ENCODE measurements around the gene OR10R2. TPM values are rescaled to one million over a fixed set of nuclear protein-coding genes. Genes with fewer than 3 reads are reported as not detected.
A peak's percentile ranks its signal among the peaks of the same experiment; 100 is the strongest.
"Not testable (repeated sequence)": the region's sequence is repeated elsewhere in the genome, so short reads cannot be mapped to it uniquely, and the experiment has no call there.

The OR10R2 gene, protein sequence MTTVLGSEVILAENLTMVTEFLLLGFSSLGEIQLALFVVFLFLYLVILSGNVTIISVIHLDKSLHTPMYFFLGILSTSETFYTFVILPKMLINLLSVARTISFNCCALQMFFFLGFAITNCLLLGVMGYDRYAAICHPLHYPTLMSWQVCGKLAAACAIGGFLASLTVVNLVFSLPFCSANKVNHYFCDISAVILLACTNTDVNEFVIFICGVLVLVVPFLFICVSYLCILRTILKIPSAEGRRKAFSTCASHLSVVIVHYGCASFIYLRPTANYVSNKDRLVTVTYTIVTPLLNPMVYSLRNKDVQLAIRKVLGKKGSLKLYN
- not detected for polyA plus RNA-seq (2013, experiment 1 of 2; ENCODE audit: insufficient read length)
- polyA plus RNA-seq (2013, experiment 2 of 2; ENCODE audit: insufficient read length), result not detected

DNA sequence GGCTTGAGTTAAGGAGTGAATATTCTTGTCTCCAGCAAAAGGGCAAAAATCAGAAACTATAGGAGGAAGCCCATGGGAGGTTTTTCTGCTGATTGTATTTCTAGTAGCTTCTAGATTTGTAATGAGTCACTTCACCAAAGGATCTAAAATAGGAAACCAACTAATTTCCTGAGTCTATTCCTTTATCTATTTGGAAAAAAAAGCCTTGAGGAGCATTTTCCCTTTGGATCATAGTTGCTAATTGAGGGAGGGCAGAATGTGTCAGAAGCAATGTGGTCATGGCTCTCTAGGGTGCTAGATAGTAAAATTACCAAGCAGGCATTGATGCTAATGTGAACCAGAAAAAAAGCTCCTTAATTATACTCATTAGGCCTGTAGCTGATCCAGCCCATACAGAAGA is at the start of gene OR10R2:
TSS of gene OR10R2 (plus strand) at position 301 of the 400 bp plus-strand sequence. CDS start 106 bp downstream, outside the sequence.
- no peak for DNase-seq

DNA sequence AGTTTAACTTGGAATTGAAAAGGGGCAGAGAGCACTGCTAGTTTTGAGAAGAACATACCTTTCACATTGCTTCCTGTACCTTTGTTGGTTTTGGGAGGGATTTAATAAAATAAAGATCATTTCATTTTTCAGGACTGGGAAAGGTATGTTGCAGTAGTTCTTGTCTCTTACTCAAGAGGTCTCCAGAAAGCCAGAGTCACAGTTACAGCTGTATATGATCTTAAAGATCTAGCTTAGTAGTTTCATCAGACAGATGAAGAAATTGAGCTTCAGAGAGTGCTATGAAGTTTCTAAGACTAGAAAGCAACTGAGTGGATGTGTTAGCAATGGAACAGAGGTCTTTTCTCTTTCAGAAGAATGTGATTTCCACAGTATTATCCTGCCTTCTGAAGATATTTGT is 47.0 kb upstream of the OR10R2 start:
- DNase-seq, result no peak

DNA sequence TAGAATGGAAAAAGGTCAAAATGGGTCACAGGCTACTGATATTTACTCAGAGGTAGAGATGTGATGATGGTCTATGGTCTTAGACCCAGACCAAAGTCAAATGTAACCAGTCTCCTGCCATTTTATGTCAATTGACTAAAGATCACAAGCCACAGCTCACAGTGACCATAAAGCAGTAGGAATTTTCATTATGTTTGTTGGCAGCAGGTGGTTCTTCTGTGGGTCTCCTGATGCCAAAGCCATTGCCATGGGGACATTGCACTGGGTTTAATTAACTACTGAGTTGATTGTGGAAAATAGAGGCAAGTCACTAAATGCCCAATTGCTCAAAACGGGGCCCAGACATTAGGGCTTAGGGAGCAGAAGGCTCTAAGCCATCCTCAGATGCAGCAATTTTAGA is 45.9 kb upstream of the OR10R2 start, which contains the start of gene OR10K2:
TSS of gene OR10K2 (minus strand) at position 101 of the 400 bp plus-strand sequence. CDS start 5,371 bp downstream, outside the sequence.
- DNase-seq, result no peak

DNA sequence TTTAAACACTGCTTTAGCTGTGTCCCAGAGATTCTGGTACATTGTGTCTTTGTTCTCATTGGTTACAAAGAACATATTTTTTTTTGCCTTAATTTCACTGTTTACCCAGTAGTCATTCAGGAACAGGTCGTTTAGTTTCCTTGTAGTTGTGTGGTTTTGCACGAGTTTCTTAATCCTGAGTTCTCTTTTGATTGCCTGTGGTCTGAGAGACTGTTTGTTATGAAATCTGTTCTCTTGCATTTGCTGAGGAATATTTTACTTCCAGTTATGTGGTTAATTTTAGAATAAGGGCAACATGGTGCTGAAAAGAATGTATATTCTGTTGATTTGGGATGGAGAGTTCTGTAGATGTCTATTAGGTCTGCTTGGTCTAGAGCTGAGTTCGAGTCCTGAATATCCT is 41.9 kb upstream of the OR10R2 start:
- not testable (repeated sequence) for DNase-seq

DNA sequence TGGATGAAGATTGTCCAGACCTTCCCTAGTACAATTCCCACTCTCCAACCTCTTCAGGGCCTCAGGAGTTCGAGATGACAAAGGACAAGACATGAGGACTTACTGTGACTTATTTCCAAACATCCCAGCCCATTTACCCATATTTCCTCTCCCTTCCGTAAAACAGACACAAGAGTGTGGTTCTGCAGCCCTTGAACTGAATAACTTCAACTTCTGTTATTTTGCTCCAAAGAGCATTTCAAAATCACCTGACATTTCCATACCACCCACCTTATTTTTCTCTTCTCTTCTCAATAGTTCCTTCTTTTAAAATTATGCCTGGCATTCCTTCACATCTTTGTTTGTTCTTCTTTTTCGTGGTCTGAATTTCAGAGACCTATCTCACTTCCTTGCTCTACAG is 37.3 kb upstream of the OR10R2 start:
- DNase-seq, result no peak

DNA sequence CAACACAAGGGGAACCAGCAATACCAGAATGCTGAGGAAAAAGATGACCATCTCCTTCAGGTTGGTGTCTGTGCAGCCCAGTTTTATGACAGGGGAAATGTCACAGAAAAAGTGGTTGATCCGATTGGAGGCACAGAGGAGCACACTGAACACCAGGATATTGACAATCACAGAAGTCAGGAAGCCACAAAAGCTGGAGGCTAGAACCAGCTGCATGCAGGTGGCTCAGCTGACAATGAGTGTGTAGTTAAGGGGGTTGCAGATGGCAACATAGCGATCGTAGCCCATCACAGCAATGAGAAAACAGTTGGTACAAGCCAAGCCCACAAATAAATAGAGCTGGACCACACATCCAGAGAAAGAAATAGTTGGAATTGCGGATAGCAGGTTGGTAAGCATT is 26.6 kb upstream of the OR10R2 start:
- DNase-seq, result no peak

DNA sequence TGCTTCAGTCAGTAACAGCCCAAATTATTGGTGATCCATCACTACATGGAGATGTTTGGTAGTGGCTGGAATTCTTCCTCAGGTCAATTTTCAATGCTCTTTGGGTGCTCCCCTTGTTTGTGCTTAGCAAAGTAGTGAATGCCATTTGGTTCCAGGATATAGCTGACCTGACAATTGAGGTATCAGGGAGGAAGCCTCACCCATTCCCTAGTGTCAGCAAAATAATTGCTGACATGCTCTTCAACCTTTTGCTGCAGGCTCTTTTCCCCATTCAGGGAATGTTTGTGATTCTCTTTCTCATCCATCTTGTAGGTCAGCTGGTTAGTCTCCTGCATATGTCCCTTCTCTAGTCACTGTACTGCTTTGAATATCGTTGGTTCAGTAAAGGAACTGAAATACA is 17.5 kb upstream of the OR10R2 start:
- no peak for DNase-seq

DNA sequence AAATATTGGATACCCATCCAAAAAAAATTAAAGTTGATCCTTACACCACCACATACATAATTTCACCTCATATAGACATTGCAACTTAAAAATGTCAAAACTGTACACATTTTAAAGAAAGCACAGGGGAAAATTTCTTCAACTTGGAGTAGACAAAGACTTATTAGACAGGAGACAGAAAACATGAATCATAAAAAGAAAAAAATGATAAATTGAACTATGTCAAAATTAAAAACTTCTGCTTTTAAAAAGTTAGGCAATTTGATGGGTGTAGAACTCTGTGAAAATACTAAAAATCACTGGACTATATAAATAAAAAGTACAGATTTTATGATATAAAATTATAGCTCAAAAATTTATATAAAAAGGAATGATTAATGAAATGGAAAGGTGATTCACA is 14.8 kb upstream of the OR10R2 start:
- no peak for DNase-seq

DNA sequence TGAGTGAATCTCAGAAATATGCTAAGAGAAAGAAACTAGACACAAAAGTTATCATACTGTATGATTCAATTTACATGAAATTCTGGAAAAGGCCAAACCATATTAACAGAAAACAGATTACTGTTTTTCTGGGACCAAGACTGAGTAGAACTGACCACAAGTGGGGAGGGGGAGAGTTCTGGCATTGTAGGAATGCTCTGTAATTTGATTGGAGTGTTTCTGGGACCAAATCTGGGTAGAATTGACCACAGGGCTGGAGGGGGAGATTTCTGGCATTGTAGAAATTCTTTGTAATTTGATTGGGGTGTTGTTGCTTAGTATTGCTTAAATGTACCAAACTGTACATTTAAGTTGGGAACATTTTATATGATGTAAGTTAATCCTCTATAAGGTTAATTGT is 13.8 kb upstream of the OR10R2 start:
- DNase-seq, result peak; percentile 6

DNA sequence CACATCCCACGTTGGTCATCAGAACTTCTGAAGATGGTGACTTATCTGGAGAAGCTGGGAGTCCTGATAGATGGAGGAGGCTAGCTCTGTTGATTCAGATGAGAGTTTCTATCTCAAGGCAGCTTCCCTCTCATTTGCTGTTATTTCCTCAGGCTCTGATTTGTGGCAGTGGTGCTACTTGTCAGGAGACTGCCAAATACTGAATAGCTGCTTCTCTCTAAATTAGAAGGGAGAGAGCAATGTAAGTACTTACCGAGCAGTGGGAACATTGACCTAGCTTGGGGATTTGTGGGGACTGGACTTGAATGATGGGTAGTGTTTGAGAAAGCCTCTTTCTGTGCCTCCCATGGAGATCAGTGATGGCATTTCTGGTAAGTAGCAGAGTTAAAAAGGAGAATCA is 10.5 kb upstream of the OR10R2 start, which contains the start of gene OR10K1:
TSS of gene OR10K1 (plus strand) at position 301 of the 400 bp plus-strand sequence. CDS start 3,728 bp downstream, outside the sequence.
- DNase-seq, result no peak

DNA sequence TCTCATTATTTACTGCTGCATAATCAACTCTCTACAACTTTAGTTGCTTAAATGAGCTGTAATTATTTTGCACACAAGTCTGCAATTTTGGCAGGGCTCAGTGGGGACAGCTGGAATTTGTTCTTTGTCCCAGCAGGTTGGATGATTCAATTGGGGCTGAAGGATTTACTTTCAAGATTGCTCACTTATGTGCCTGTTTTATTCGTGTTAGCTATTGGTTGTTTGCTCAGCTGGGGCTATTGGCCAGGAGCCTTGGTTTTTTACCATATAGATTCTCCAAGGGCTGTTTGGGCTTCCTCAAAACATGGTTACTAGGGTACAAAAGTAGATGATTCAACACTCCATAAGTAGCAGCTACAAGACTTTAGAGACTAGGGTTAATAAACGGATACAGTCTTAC is 13.4 kb downstream of the OR10R2 start:
- DNase-seq, result no peak

DNA sequence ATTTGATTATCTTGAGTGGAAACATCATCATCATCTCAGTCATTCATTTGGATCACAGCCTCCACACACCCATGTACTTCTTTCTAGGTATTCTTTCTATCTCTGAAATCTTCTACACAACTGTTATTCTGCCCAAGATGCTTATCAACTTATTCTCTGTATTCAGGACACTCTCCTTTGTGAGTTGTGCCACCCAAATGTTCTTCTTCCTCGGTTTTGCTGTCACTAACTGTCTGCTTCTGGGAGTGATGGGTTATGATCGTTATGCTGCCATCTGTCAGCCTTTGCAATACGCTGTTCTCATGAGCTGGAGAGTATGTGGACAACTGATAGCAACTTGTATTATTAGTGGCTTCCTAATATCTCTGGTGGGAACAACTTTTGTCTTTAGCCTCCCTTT is 19.3 kb downstream of the OR10R2 start:
- DNase-seq, result no peak

DNA sequence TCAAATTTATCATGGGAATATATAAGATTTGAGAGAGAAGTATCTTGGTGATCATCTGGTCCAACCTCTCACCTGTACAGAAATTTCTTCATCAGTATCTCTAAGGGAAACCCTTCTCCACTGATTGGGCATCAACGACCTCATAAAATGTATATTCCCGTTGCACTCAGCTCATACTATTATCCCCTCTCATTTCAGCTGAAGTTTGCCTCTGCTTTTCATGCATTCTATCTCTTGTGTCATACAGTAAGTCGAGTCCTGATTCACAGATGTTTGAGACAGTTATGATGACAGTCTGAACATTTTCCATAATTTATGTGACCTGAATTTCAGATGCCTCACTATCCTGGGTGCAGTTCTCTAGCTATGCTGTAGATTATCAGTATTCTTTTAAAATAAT is 21.0 kb downstream of the OR10R2 start:
- DNase-seq, result no peak

DNA sequence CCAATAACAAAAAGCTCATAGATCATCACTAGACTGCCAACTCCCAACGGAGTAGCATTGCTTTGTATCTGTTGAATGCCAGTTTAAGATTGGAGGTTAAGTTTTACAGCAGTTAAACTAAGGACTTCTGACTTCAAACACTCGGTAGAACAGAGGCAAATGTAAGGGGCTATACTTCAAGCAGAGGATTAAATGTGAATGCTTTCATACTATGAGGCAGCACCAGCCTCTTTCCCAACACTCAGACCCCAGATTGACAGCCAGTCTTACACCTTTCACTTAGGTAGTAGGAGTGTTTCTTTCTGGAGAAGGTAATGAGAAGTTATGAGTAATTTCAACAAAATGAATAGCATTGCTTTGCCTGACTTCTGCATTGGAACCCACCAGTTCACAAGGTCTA is 22.8 kb downstream of the OR10R2 start:
- no peak for DNase-seq

DNA sequence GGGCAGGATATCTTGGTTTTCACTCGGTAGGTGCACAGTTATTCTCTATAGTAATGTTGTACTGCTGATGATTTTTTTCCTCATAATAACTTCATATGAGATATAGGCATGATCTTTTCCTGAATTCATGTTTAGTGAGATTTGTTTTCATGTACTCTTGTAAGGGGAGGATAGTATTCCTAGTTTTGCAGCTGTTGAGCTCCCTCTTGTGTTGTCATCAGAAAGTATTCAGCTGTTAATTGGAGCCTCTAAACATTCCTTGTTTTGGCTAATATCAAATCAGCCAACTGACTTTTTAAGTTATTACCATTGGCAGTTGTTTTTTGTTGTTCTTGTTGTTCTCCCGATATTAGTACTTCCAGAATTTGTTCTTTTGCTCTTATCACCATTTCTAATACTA is 24.4 kb downstream of the OR10R2 start:
- DNase-seq, result no peak

DNA sequence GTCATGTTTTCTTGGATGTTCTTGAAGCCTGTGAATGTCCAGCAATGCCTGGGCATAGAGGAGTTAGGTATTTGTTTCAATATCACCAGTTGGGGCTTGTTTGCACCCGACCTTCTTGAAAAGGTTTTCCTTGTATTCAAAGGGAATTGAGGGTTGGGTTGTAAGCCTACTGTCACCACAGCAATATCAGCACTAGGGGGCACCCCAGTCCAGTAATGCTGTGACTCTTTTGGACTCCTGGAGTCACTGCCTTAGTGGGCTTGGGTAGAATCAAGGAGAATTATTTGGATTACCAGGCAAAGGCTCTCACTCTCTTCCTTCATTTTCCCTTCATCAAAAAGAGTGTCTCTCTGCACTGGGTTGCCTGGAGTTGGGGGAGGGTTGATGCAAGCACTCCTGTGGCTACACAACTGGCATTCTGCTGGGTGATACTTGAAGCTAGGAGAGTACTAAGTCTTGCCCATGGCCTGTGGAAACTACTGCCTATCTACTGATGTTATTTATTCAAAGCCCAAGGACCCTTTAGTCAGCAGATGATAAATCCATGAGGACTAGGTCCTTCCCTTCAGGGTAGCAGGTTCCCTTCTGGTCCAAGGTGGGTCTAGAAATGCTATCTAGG is 34.5 kb downstream of the OR10R2 start:
- peak; percentile 3 for DNase-seq

DNA sequence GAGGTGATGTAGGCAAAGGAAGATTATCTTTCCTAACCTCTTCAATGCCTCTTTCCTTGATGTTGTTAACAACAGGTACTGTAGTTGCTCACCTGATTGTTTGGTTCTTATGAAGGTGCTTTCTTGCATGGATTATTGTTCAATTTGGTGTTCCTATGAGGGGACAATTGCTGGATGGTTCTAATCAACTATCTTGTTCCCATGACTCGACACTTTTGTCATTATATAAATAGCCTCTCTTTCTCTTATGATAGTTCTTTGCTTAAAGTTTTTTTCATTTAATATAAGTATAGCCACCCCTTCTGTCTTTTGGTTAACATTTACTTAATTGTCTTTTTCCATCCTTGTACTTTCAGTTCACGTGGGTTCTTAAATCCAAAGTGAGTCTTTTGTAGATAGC is 35.5 kb downstream of the OR10R2 start:
- DNase-seq, result no peak

DNA sequence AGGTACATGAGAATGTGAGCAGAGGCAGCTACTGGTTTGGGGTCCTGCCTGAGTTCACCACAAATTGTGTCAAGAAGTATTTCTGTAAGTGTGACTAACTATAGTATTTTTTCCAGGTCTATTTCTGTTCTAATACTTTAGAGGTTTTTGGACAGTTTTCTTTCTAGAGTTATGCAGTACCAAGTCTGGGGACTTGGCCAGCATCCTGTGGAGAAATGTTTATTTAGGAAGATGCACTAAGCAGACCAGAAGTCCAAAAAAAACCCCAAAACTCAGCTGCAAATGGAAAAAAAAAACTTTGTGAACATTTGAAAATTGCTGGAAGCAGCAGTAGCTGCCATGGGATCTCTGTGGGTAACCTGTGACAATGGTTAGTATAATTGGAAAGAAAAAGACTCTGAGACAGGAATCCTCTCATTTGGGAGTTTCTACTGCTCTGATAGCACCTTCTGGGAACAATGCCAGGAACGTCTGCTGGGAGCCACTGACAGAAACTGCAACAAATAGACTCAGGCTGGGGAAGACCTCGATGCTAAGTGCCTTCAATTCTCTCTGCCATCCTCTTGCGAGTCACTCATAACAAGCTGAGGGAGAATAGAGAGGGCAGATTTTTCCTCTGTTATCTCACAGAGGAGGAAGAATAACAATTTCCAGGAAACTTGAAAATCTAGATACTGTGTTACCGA is 37.6 kb downstream of the OR10R2 start:
- peak; percentile 6 for DNase-seq

DNA sequence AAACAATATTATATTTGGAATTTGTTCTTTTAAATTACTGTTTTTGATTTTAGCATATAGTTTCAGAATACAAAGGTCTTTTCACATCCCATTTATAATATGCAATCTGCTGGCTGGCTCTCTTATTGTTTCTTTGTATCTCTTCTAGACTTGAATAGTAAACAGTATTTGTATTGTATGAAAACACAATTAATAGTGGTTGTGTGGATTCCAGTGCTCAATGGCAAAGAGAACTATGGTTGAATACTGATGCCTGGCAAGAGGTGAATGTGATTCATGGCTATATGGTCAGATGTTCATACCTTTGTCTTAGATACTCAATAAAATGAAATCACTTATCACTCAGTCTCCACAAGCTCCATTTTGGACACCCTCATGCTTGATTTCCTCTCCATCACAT is 44.9 kb downstream of the OR10R2 start:
- DNase-seq, result no peak

DNA sequence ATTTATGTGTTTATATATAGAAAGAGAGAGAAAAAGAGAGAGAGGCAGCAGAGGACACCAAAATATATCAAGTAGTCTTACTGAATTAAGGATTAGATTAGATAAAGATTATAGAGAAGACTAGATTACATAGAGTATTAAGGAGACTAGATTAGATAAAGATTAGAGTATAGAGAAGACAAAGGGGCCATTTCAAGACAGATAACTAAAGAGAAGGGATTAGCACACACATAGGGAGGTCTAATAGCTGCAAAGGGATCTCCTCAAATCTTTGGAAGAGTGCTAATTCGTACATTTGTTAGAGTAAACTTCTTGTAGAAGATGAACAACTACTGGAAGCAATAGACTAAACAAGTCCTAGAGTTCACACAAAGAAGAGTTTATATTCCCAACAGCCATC is 48.0 kb downstream of the OR10R2 start:
- DNase-seq, result no peak

DNA sequence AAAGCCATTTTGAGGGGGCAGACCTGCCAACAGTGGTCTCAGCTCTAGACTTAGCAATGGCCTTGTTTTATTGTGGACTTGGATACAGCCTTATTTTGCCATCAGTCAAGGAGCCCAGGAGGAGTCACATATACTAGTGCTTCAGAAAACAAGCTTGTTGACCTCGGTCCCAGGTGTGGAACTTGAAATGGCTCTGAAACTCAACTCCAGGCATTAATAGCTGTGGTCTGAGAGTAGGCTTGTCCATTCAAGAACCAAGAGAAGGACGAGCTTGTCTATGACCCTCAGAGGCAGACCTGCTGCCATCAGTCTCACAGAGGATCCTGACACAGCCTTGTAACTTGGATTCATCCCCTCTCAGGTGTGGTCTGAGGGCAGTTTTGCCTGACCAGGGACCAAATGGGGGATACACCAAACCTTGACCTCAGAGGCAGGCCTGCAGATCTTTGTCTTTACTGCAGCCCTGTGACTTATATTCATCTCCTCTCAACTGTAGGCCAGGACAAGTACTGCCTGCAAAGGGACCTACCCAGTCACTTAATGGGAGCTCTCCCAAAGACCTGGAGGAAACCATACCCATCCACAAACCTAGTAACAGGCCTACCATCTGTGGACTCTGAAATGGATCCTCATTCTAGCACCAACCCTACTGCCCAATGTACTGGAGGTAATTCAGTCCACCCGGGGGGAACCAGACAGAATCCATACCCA is 49.1 kb downstream of the OR10R2 start:
- DNase-seq, result no peak

DNA sequence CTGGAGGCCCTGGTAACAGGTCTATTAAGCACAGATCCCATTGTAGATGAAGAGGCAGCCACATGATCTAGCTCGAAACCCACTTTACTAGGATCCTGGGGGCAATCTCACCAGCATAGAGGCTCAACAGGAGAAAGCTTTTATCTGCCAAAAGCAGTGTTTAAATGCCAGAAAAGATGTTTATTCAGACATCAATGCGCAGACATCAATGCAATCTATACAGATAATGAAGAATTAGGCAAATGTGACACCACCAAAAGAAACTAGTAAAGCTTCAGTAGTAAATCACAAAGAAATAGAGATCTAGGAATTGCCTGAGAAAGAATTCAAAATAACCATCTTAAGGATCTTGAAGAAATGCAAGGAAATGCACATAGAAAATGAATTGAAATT is 49.6 kb downstream of the OR10R2 start:
- no peak for DNase-seq
